Endothelial cell of umbilical vein (primary cell): ENCODE results near the gene ULBP1. TPM values are rescaled to one million over a fixed set of nuclear protein-coding genes. Genes with fewer than 3 reads are reported as not detected.

Experiments
- BruUV-seq: library from RNA; stranded (reverse); fragments of 400-500 nt; replicated peaks from 2 replicates; lab custom pipeline; 2021; lab: Mats Ljungman, UMichigan
- CTCF ChIA-PET: fragments of 300-600, 350-600 bp; sonication (Branson Sonifier 250); formaldehyde crosslinking; loops from one replicate; lab custom pipeline; 2021; ENCODE audit warnings: antibody characterized with exemption, inconsistent platforms; lab: Charles Lee
- POLR2A ChIA-PET: fragments of 300-600, 350-600 bp; sonication (Branson Sonifier 250); formaldehyde crosslinking; loops from one replicate; lab custom pipeline; 2021; ENCODE audit warnings: antibody characterized with exemption, inconsistent platforms; lab: Charles Lee
- DNase-seq: peaks from one replicate; pipeline ENCODE4 v3.0.0-alpha.2; 2011; ENCODE audit warnings: low read depth, low spot score
- FAIRE-seq: peaks from 2 replicates; lab custom pipeline; 2011; peaks lifted over from hg19 to GRCh38; lab: Jason Lieb, UNC
- H2AFZ ChIP-seq: 2 replicates; pipeline ENCODE4 v1.6.0; 2012; ENCODE audit warnings: low read depth, low read length, control low read depth, inconsistent platforms
- H3K27ac ChIP-seq: 2 replicates; pipeline ENCODE4 v1.5.1; 2011; ENCODE audit warnings: low read depth, mild to moderate bottlenecking, control low read depth, low read length, moderate library complexity; ENCODE audit not compliant: insufficient read depth
- H3K27me3 ChIP-seq, 2 experiments: 2 replicates each; pipeline versions ENCODE4 v1.6.0 to v1.6.1; 2011; ENCODE audit warnings: low read length in 2 of 2, mixed read lengths in 1 of 2; ENCODE audit not compliant: control insufficient read depth in 2 of 2, insufficient read depth in 2 of 2
- H3K36me3 ChIP-seq, 2 experiments: 2 replicates in 1 of 2; 3 replicates in 1 of 2; pipeline ENCODE4 v1.5.1; 2011; ENCODE audit warnings: low read length in 2 of 2, mild to moderate bottlenecking in 1 of 2, moderate library complexity in 1 of 2; ENCODE audit not compliant: control insufficient read depth in 2 of 2, insufficient read depth in 2 of 2; ENCODE audit errors: extremely low read depth in 1 of 2
- H3K4me1 ChIP-seq: 3 replicates; pipeline ENCODE4 v1.5.1; 2011; ENCODE audit warnings: mild to moderate bottlenecking, low read length; ENCODE audit not compliant: control insufficient read depth, insufficient read depth; ENCODE audit errors: extremely low read depth
- H3K4me2 ChIP-seq: 2 replicates; pipeline ENCODE4 v1.6.1; 2011; ENCODE audit warnings: low read length, control low read depth, mixed read lengths; ENCODE audit not compliant: insufficient read depth
- H3K4me3 ChIP-seq, 3 experiments: fragments of 200-600 bp in 1 of 3; sonication (generic), shearing (Covaris generic) in 1 of 3; replicated peaks in 1 of 3; 2 replicates each; pipeline ENCODE4 v1.5.1; 2011 to 2016; ENCODE audit warnings: control low read depth in 3 of 3, low read length in 3 of 3, mild to moderate bottlenecking in 2 of 3, inconsistent platforms in 1 of 3, low read depth in 1 of 3, moderate library complexity in 1 of 3; ENCODE audit not compliant: insufficient read depth in 1 of 3
- H3K79me2 ChIP-seq: 2 replicates; pipeline ENCODE4 v1.6.0; 2012; ENCODE audit warnings: low read length, inconsistent platforms; ENCODE audit not compliant: control insufficient read depth, insufficient read depth
- H3K9ac ChIP-seq: replicated peaks from 2 replicates; pipeline ENCODE3; 2011; ENCODE audit warnings: low read length, control low read depth; ENCODE audit not compliant: insufficient read depth; ENCODE audit errors: extremely low read depth
- H3K9me1 ChIP-seq: replicated peaks from 3 replicates; pipeline ENCODE4 v1.6.0; 2011; ENCODE audit warnings: mild to moderate bottlenecking, low read length; ENCODE audit not compliant: control insufficient read depth, insufficient read depth; ENCODE audit errors: extremely low read depth
- H3K9me3 ChIP-seq: replicated peaks from 2 replicates; pipeline ENCODE4 v1.5.1; 2012; ENCODE audit warnings: low read length, inconsistent platforms; ENCODE audit not compliant: control insufficient read depth, insufficient read depth
- H4K20me1 ChIP-seq: replicated peaks from 2 replicates; pipeline ENCODE3; 2011; ENCODE audit warnings: mild to moderate bottlenecking, low read length; ENCODE audit not compliant: control insufficient read depth, insufficient read depth; ENCODE audit errors: extremely low read depth
- EZH2 ChIP-seq: IDR thresholded peaks from 2 replicates; pipeline ENCODE4 v1.6.1; 2012; ENCODE audit warnings: borderline replicate concordance, low read depth, mild to moderate bottlenecking, moderate library complexity, low read length, inconsistent platforms; ENCODE audit not compliant: severe bottlenecking
- FOS ChIP-seq: IDR thresholded peaks from 2 replicates; pipeline ENCODE4 v1.6.1; 2011; ENCODE audit warnings: mild to moderate bottlenecking, low read length, moderate library complexity, borderline replicate concordance; ENCODE audit not compliant: insufficient read depth
- GATA2 ChIP-seq: IDR thresholded peaks from 2 replicates; pipeline ENCODE4 v1.7.0; 2011; ENCODE audit warnings: low read depth, mild to moderate bottlenecking, moderate library complexity, mixed read lengths, low read length; ENCODE audit not compliant: insufficient read length, insufficient read depth
- MYC ChIP-seq: IDR thresholded peaks from one replicate; pipeline ENCODE4 v1.6.1; 2011; ENCODE audit warnings: mild to moderate bottlenecking, low read depth, low read length
- POLR2A ChIP-seq: IDR thresholded peaks from 2 replicates; pipeline ENCODE4 v1.6.1; 2012; ENCODE audit warnings: low read depth, mild to moderate bottlenecking, control low read depth, low read length
- dilution Hi-C: fragments of 300-500 bp; cut with MboI; formaldehyde crosslinking; loops from one replicate; pipeline ENCODE4 v1.15.0; 2019; ENCODE audit warnings: low sequenced_read_pairs; ENCODE audit not compliant: extremely low pct_ligation_motif_present
- intact Hi-C: fragments of 100-400 bp; cut with micrococcal nuclease; formaldehyde crosslinking; loops from one replicate; pipeline ENCODE4 v1.10.0; 2022
- polyA plus RNA-seq, 4 experiments: library from polyadenylated mRNA; depleted of rRNA in 3 of 4; stranded (reverse) in 3 of 4; unstranded in 1 of 4; fragments of >200 nt; gene quantifications; 2 replicates each; pipeline versions ENCODE4 v1.2.1 to v1.2.3, GENCODE V29; 2011 to 2012; ENCODE audit warnings: missing spikeins in 1 of 4
- total RNA-seq: library from RNA; stranded (reverse); gene quantifications from 2 replicates; pipeline ENCODE4 v1.2.3, GENCODE V29; 2021
- TF ChIP-seq, protein P1 (sequence below): IDR thresholded peaks from 2 replicates; pipeline ENCODE4 v1.6.1; 2011; ENCODE audit not compliant: insufficient read depth, insufficient read length

The ULBP1 gene
- total and polyA plus RNA-seq, 2 donors (not counting 3 experiments of a cell fraction or from before 2014, with no cell fraction given), result 0.33 to 1.4 TPM

DNA sequence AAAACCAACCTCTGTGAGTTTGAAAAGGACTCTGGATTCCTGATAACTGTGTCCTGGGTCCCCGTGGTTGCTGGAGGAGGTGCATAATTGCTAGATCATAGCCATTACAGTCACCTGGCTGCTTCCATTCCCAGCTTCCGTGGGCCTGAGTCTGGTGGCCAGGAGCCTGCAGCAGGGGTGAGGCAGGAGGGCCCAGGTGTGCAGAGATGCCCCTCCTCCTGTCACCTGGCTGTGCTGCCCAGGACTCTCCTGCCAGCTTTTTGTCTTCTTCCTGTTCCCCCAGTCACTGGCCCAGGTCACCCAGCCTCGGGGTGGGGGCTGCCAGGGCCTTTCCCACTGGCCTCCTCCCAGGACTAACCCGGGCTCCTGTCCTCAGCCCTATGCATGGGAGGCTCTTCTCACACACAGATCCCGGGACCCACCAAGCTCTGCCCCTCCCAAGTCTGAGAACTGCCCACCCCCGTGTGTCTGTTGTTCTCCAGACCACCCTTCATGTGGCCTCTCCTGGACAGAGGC lies 31.6 kb downstream of the ULBP1 start:
- Histone ChIP-seq H2AFZ (no peak overlapping the region), H3K36me3 (no peaks in the 10 kb centered on the region), H4K20me1 (no peaks in the 10 kb centered on the region), H3K27me3 (peaks cover 37 to 51% of the 10 kb centered on the region in 2 experiments), H3K9ac (no peak overlapping the region), H3K79me2 (no peaks in the 10 kb centered on the region), H3K9me3 (no peaks in the 10 kb centered on the region), H3K4me2 (no peak overlapping the region), H3K9me1 (no peaks in the 10 kb centered on the region), H3K27ac (no peak overlapping the region), H3K4me3 (no peak overlapping the region), H3K4me1 (peaks cover 6% of the 10 kb centered on the region)
- intact Hi-C loops (no loop called here), dilution Hi-C loops (no loop called here)
- no peak for FAIRE-seq
- POLR2A ChIA-PET, result no interaction called here
- CTCF ChIA-PET, result interaction anchor here (1.0 to 1.8 kb wide), 3 partner anchors 12 to 126 kb away, joined by 3 to 4 read pairs (median 4); no protein-coding TSS in a partner anchor
- no TSS peak for BruUV-seq
- TF ChIP-seq EZH2, result no peak
- TF ChIP-seq FOS, result no peak
- TF ChIP-seq GATA2, result no peak
- TF ChIP-seq, protein P1, sequence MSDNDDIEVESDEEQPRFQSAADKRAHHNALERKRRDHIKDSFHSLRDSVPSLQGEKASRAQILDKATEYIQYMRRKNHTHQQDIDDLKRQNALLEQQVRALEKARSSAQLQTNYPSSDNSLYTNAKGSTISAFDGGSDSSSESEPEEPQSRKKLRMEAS, result no peak
- TF ChIP-seq MYC, result no peak
- TF ChIP-seq POLR2A, result no peak
- DNase-seq, result no peak

DNA sequence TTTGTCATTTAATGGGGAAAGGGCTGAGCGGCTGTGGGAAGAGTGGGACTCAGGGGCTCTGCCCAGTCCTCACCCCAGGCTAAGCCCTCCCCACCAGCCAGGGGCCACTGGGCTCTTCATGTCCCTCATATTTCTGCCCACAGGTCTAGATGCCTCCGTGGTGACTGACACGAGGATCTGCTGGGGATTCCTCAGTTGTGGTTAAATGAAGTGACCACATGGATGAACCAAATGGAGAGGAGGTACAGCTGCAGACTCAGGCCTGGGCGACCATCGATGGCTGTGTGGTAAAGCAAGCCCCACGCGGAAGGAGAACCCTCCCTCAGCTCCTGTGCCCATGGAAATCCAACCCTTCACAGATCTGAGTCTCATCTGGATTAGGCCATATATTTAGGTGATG lies 32.2 kb downstream of the ULBP1 start:
- Histone ChIP-seq H2AFZ (no peak overlapping the region), H3K79me2 (no peaks in the 10 kb centered on the region), H3K36me3 (no peaks in the 10 kb centered on the region), H3K4me2 (no peak overlapping the region), H3K9ac (no peak overlapping the region), H4K20me1 (no peaks in the 10 kb centered on the region), H3K9me3 (no peaks in the 10 kb centered on the region), H3K4me1 (peaks cover under 1% of the 10 kb centered on the region), H3K4me3 (no peak overlapping the region), H3K9me1 (no peaks in the 10 kb centered on the region), H3K27ac (no peak overlapping the region), H3K27me3 (peaks cover 30 to 44% of the 10 kb centered on the region in 2 experiments)
- BruUV-seq, result no TSS peak
- DNase-seq (no peak), FAIRE-seq (no peak)
- intact Hi-C loops, result no loop called here
- ChIA-PET CTCF (no interaction called here), POLR2A (no interaction called here)
- TF ChIP-seq POLR2A (no peak), GATA2 (no peak)
- dilution Hi-C loops, result no loop called here
